ENCODE data around the gene PTPRE.

DNA sequence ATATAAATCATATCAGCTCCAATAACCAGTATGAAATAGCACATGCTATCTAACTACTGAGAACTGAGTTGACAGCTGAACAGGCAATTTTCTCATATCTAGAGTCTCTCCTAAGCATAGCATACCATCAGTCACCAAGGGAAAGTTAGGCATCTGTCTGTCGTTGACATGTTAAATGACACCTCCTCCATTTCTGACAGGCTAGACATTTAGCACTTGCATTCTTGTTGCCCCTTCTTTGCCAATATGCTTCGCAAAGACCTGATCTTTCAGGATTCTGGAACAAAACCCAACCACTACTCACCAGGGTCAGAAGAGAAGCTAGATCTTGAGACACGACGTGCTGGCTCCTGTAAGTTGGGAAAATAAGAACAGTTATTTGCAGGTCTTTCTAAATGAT, 209.3 kb downstream of the PTPRE start:
- TF ChIP-seq CEBPB (IDR thresholded peaks at IDR 0.05; ENCODE audit: low read depth, low read length) (no peak), RFX5 (IDR thresholded peaks at IDR 0.05; ENCODE audit: low read depth, low read length) (no peak)
- TF ChIP-seq, protein P1, sequence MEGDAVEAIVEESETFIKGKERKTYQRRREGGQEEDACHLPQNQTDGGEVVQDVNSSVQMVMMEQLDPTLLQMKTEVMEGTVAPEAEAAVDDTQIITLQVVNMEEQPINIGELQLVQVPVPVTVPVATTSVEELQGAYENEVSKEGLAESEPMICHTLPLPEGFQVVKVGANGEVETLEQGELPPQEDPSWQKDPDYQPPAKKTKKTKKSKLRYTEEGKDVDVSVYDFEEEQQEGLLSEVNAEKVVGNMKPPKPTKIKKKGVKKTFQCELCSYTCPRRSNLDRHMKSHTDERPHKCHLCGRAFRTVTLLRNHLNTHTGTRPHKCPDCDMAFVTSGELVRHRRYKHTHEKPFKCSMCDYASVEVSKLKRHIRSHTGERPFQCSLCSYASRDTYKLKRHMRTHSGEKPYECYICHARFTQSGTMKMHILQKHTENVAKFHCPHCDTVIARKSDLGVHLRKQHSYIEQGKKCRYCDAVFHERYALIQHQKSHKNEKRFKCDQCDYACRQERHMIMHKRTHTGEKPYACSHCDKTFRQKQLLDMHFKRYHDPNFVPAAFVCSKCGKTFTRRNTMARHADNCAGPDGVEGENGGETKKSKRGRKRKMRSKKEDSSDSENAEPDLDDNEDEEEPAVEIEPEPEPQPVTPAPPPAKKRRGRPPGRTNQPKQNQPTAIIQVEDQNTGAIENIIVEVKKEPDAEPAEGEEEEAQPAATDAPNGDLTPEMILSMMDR (conservative IDR thresholded peaks at IDR 0.05; ENCODE audit: low read depth, low read length): no peak
